ENCODE data around the gene VPS11. TPM values are rescaled to one million over a fixed set of nuclear protein-coding genes. Genes with fewer than 3 reads are reported as not detected.

VPS11 gene
- total RNA-seq, 4 donors from 2014 or later, result 15.2 to 28.4 (median 18.2) TPM

DNA sequence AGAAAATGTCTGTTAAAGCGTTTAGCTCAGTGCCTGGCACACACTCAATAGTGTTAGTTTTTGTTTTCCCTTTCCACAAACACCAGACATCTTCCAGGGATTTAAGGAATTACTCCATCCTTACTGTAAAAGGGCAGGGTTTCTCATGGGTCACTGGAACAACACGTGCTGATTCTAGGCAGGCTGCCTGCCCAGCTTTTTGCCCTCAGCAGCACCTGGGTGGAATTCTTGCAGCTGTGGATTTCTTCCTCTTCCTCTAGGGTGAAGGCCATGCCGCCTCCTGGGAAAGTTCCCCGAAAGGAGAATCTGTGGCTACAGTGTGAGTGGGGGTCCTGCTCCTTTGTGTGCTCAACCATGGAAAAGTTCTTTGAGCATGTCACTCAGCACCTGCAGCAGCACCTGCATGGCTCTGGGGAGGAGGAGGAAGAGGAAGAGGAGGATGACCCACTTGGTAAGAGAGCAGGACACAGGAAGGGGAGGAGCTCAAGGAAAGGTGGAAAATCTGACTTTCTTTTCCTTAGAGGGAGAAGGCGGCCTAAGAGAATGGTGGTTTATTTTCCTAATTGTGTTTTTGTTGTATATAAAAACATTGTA is 59.2 kb downstream of the VPS11 start:
- Histone ChIP-seq H3K4me3 (no peak overlapping the region), H3K4me1 (peaks cover 10 to 28% (median 22%) of the 10 kb centered on the region in 3 donors), H3K9me3 (no peaks in the 10 kb centered on the region), H3K36me3 (peaks cover 14 to 69% (median 20%) of the 10 kb centered on the region in 3 donors), H3K27ac (peak overlapping the region in 2 of 4 donors; percentile 11 to 50), H3K27me3 (no peaks in the 10 kb centered on the region)
- DNase-seq, result no peak
- 41 to 53% methylated on average over 3 to 5 of the region's 5 CpGs for WGBS, 2 donors
- TF ChIP-seq POLR2A (IDR thresholded peaks at IDR 0.05), result no peak
- intact Hi-C loops (cut with DNase I), result no loop called here

- no peak for DNase-seq
- H3K36me3 ChIP-seq, result peaks cover 24 to 84% (median 35%) of the 10 kb centered on the region in 3 donors
- WGBS, 2 donors, result 57 to 83% methylated on average over 2 to 3 of the region's 3 CpGs
- intact Hi-C loops (cut with DNase I), result no loop called here
- H3K27ac ChIP-seq, result no peak overlapping the region
- H3K4me1 ChIP-seq, result peaks cover 3 to 14% (median 5%) of the 10 kb centered on the region in 3 donors
- no peak overlapping the region for H3K4me3 ChIP-seq
- no peaks in the 10 kb centered on the region for H3K27me3 ChIP-seq
- TF ChIP-seq, protein P1, sequence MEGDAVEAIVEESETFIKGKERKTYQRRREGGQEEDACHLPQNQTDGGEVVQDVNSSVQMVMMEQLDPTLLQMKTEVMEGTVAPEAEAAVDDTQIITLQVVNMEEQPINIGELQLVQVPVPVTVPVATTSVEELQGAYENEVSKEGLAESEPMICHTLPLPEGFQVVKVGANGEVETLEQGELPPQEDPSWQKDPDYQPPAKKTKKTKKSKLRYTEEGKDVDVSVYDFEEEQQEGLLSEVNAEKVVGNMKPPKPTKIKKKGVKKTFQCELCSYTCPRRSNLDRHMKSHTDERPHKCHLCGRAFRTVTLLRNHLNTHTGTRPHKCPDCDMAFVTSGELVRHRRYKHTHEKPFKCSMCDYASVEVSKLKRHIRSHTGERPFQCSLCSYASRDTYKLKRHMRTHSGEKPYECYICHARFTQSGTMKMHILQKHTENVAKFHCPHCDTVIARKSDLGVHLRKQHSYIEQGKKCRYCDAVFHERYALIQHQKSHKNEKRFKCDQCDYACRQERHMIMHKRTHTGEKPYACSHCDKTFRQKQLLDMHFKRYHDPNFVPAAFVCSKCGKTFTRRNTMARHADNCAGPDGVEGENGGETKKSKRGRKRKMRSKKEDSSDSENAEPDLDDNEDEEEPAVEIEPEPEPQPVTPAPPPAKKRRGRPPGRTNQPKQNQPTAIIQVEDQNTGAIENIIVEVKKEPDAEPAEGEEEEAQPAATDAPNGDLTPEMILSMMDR (IDR thresholded peaks at IDR 0.05), result no peak
- no peak for TF ChIP-seq POLR2A (IDR thresholded peaks at IDR 0.05)
- no peaks in the 10 kb centered on the region for H3K9me3 ChIP-seq
Measured at GRCh38 chr11:119130662-119131061, 63.0 kb downstream of the VPS11 start.

Other genes with a start within 250 kb of the VPS11 start
- under 1 TPM in 1 of 4 donors, not detected in 3; 0.06 TPM for gene CXCR5, start 183.9 kb upstream of the VPS11 start, total RNA-seq
- 10 to 100 TPM; 16.4 to 29.6 (median 18.9) TPM for gene BCL9L, start 141.9 kb upstream of the VPS11 start, total RNA-seq
- under 1 TPM in 1 of 4 donors, not detected in 3; 0.57 TPM for gene UPK2, start 111.5 kb upstream of the VPS11 start, total RNA-seq
- not detected for gene FOXR1, start 96.1 kb upstream of the VPS11 start, total RNA-seq
- 10 to 100 TPM in 3 of 4 donors, 1 to 10 TPM in 1; 9.2 to 58.9 (median 29.4) TPM for gene CENATAC, start 69.7 kb upstream of the VPS11 start, total RNA-seq
- gene RPS25, start 49.5 kb upstream of the VPS11 start, total RNA-seq, result 1,000 to 10,000 TPM in 3 of 4 donors, 100 to 1,000 TPM in 1; 729 to 2,261 (median 1,537) TPM
- 10 to 100 TPM; 26.5 to 44.4 (median 41.2) TPM for gene TRAPPC4, start 49.1 kb upstream of the VPS11 start, total RNA-seq
- 10 to 100 TPM in 3 of 4 donors, 1 to 10 TPM in 1; 6.9 to 13.9 (median 11.5) TPM for gene SLC37A4, start 36.9 kb upstream of the VPS11 start, total RNA-seq
- 10 to 100 TPM; 44.1 to 93.8 (median 65.4) TPM for gene HYOU1, start 10.6 kb upstream of the VPS11 start, total RNA-seq
- gene HMBS, start 17.1 kb downstream of the VPS11 start, total RNA-seq, result 10 to 100 TPM in 3 of 4 donors, 1 to 10 TPM in 1; 9.9 to 22.1 (median 14.2) TPM
- gene DPAGT1, start 34.0 kb downstream of the VPS11 start, total RNA-seq, result 10 to 100 TPM; 18.5 to 29.9 (median 26.7) TPM
- gene C2CD2L, start 39.5 kb downstream of the VPS11 start, total RNA-seq, result 10 to 100 TPM in 1 of 4 donors, 1 to 10 TPM in 3; 5.1 to 12.8 (median 8.0) TPM
- gene HINFP, start 53.8 kb downstream of the VPS11 start, total RNA-seq, result 10 to 100 TPM in 3 of 4 donors, 1 to 10 TPM in 1; 7.0 to 33.2 (median 13.9) TPM
- under 1 TPM; 0.15 to 0.94 (median 0.39) TPM for gene ABCG4, start 81.2 kb downstream of the VPS11 start, total RNA-seq
- gene NLRX1, start 100.9 kb downstream of the VPS11 start, total RNA-seq, result 10 to 100 TPM; 31.5 to 83.3 (median 67.5) TPM
- gene NHERF4, start 117.7 kb downstream of the VPS11 start, total RNA-seq, result under 1 TPM in 1 of 4 donors, not detected in 3; under 0.01 TPM
- 10 to 100 TPM in 3 of 4 donors, 1 to 10 TPM in 1; 9.9 to 14.2 (median 12.4) TPM for gene CBL, start 138.5 kb downstream of the VPS11 start, total RNA-seq
- 100 to 1,000 TPM in 2 of 4 donors, 10 to 100 TPM in 2; 20.8 to 169 (median 80.9) TPM for gene MCAM, start 249.3 kb downstream of the VPS11 start, total RNA-seq